ENCODE data around the gene NBL1.

The NBL1 gene

GRCh38 chr1:19672237-19672636, 28.1 kb downstream of the NBL1 start:
- no peak for DNase-seq

GRCh38 chr1:19675797-19676196, 31.7 kb downstream of the NBL1 start:
- DNase-seq, result no peak

- no peak for DNase-seq
Measured at GRCh38 chr1:19676438-19676922, 32.4 kb downstream of the NBL1 start.

- no peak for DNase-seq
Measured at GRCh38 chr1:19678493-19678892, 34.4 kb downstream of the NBL1 start.

- no peak for DNase-seq
Measured at GRCh38 chr1:19678931-19679453, 34.9 kb downstream of the NBL1 start.

- no peak for DNase-seq
Measured at GRCh38 chr1:19679691-19680090, 35.6 kb downstream of the NBL1 start.

GRCh38 chr1:19680644-19681043, 36.5 kb downstream of the NBL1 start:
- no peak for DNase-seq

GRCh38 chr1:19682257-19682656, 38.1 kb downstream of the NBL1 start:
- DNase-seq, result no peak

- DNase-seq, result no peak
Measured at GRCh38 chr1:19682901-19683300, 38.8 kb downstream of the NBL1 start.

GRCh38 chr1:19683351-19683750, 39.2 kb downstream of the NBL1 start:
- no peak for DNase-seq

- DNase-seq, result no peak
Measured at GRCh38 chr1:19684677-19685076, 40.6 kb downstream of the NBL1 start.

GRCh38 chr1:19685994-19686393, 41.9 kb downstream of the NBL1 start:
- no peak for DNase-seq

- no peak for DNase-seq
Measured at GRCh38 chr1:19687414-19687813, 43.3 kb downstream of the NBL1 start.

GRCh38 chr1:19688041-19688842, 44.1 kb downstream of the NBL1 start:
- peak; percentile 46 for DNase-seq

- no peak for DNase-seq
Measured at GRCh38 chr1:19689085-19689757, 45.1 kb downstream of the NBL1 start.

GRCh38 chr1:19689856-19690255, 45.7 kb downstream of the NBL1 start:
- DNase-seq, result no peak

GRCh38 chr1:19690342-19690741, 46.2 kb downstream of the NBL1 start:
- no peak for DNase-seq

- DNase-seq, result no peak
Measured at GRCh38 chr1:19694298-19694697, 50.2 kb downstream of the NBL1 start.

- no peak for DNase-seq
Measured at GRCh38 chr1:19695772-19696171, 51.7 kb downstream of the NBL1 start.

- no peak for DNase-seq
Measured at GRCh38 chr1:19696820-19697219, 52.7 kb downstream of the NBL1 start.

GRCh38 chr1:19698181-19698580, 54.1 kb downstream of the NBL1 start:
- no peak for DNase-seq

GRCh38 chr1:19700079-19700777, 56.1 kb downstream of the NBL1 start:
- no peak for DNase-seq

- DNase-seq, result no peak
Measured at GRCh38 chr1:19703280-19703679, 59.2 kb downstream of the NBL1 start.

Measured in activated gamma-delta T cell (primary cell).